ENCODE measurements around the gene ANKS6.

DNA sequence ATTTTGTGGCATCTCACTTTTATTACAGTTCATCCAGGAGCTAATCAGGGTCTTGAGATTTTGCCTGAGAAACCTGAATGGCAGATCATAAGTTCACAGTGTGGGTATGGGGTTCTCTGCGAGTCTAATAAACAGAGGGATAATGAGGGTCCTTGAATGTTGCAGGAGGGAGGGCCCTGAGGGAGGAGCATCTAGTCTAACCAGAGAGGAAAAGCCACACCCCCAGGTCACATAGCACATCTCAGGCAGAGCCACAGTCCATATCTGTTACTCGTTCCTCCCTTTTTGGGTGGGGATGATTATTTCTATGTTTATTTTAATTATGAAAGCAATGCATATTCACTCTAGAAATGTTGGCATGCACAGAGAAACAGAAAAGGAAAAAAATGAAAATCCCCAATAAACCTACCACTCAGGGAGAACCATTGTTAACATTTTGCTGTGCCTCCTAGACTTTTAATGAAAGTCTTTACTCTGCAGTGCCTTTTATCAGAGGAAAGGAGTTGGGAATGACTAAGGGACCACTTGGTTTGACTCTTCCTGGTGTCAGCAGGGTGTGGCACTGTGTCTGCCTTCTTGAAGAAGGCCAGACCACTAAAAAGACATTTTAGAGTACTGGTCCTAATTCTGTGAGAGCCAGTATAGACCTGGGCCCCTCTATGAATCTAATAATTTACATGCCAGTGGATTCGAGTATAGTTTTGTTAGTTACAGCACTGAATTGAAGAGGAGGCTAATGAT is 13.9 kb upstream of the ANKS6 start:
- TF ChIP-seq, protein P1, sequence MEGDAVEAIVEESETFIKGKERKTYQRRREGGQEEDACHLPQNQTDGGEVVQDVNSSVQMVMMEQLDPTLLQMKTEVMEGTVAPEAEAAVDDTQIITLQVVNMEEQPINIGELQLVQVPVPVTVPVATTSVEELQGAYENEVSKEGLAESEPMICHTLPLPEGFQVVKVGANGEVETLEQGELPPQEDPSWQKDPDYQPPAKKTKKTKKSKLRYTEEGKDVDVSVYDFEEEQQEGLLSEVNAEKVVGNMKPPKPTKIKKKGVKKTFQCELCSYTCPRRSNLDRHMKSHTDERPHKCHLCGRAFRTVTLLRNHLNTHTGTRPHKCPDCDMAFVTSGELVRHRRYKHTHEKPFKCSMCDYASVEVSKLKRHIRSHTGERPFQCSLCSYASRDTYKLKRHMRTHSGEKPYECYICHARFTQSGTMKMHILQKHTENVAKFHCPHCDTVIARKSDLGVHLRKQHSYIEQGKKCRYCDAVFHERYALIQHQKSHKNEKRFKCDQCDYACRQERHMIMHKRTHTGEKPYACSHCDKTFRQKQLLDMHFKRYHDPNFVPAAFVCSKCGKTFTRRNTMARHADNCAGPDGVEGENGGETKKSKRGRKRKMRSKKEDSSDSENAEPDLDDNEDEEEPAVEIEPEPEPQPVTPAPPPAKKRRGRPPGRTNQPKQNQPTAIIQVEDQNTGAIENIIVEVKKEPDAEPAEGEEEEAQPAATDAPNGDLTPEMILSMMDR (IDR thresholded peaks at IDR 0.05), result no peak
- TF ChIP-seq POLR2AphosphoS5 (IDR thresholded peaks at IDR 0.05; ENCODE audit: low read depth, low read length) (no peak), TCF7L2 (IDR thresholded peaks at IDR 0.05; ENCODE audit: low read depth, low read length) (no peak), SIN3A (IDR thresholded peaks at IDR 0.05; ENCODE audit: borderline replicate concordance, insufficient read depth, low read depth, low read length) (no peak)
- TF ChIP-seq, protein P2, sequence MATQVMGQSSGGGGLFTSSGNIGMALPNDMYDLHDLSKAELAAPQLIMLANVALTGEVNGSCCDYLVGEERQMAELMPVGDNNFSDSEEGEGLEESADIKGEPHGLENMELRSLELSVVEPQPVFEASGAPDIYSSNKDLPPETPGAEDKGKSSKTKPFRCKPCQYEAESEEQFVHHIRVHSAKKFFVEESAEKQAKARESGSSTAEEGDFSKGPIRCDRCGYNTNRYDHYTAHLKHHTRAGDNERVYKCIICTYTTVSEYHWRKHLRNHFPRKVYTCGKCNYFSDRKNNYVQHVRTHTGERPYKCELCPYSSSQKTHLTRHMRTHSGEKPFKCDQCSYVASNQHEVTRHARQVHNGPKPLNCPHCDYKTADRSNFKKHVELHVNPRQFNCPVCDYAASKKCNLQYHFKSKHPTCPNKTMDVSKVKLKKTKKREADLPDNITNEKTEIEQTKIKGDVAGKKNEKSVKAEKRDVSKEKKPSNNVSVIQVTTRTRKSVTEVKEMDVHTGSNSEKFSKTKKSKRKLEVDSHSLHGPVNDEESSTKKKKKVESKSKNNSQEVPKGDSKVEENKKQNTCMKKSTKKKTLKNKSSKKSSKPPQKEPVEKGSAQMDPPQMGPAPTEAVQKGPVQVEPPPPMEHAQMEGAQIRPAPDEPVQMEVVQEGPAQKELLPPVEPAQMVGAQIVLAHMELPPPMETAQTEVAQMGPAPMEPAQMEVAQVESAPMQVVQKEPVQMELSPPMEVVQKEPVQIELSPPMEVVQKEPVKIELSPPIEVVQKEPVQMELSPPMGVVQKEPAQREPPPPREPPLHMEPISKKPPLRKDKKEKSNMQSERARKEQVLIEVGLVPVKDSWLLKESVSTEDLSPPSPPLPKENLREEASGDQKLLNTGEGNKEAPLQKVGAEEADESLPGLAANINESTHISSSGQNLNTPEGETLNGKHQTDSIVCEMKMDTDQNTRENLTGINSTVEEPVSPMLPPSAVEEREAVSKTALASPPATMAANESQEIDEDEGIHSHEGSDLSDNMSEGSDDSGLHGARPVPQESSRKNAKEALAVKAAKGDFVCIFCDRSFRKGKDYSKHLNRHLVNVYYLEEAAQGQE (IDR thresholded peaks at IDR 0.05; ENCODE audit: insufficient read depth in 1 of 2, low read depth in 2 of 2, low read length in 1 of 2), result no peak
